GM20000 (cell line): ENCODE data around the gene VTI1A.

ENCODE experiments used
- DNase-seq: peaks from one replicate; pipeline ENCODE4 v3.0.0; 2012; ENCODE audit warnings: low spot score
- TF ChIP-seq, protein P1 (sequence below): IDR thresholded peaks from 2 replicates; pipeline ENCODE4 v1.5.1; 2012; ENCODE audit warnings: mild to moderate bottlenecking, control low read depth; ENCODE audit errors: extremely low read depth, missing control alignments

Gene VTI1A

GRCh38 chr10:112774210-112774609 is 327.2 kb downstream of the VTI1A start:
- no peak for DNase-seq
- TF ChIP-seq, protein P1, sequence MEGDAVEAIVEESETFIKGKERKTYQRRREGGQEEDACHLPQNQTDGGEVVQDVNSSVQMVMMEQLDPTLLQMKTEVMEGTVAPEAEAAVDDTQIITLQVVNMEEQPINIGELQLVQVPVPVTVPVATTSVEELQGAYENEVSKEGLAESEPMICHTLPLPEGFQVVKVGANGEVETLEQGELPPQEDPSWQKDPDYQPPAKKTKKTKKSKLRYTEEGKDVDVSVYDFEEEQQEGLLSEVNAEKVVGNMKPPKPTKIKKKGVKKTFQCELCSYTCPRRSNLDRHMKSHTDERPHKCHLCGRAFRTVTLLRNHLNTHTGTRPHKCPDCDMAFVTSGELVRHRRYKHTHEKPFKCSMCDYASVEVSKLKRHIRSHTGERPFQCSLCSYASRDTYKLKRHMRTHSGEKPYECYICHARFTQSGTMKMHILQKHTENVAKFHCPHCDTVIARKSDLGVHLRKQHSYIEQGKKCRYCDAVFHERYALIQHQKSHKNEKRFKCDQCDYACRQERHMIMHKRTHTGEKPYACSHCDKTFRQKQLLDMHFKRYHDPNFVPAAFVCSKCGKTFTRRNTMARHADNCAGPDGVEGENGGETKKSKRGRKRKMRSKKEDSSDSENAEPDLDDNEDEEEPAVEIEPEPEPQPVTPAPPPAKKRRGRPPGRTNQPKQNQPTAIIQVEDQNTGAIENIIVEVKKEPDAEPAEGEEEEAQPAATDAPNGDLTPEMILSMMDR, result no peak

DNA sequence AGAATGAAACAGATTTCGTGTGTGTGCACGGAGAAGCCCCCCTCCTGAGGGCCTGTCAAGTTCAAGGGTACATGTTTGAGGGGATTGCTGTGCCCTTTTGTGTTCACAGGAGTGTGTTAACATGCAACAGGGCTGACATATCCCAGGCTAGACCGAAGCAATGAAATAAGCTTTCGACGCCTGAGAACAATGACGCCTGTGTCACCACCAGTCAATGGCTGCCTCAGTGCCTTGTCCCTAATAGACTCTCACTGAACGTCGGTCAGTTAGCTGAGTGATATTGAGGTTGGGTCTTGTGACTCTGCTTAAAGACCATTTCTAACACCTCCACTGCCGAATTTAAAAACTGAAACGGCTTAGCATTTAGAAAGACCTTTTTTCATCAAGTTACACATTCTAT is 327.8 kb downstream of the VTI1A start:
- TF ChIP-seq, protein P1, result no peak
- no peak for DNase-seq

DNA sequence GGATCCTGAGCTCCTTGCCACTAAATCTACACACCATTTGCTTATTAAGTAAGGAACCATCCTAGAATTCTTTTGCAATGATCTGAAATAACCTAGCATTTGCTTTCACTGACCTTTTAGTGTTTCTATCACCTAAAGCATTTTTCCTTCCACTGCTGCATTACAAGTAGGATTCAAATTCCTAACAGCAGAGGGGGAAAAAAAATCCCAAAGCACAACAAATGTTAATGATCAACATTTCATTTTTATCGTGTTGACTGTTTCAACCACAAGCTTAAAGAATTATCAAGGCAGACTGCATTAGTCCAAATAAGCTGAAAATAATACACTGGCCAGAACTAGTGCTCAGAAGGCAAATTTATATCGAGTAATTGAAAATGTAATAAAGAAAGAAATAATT is 328.4 kb downstream of the VTI1A start:
- no peak for DNase-seq
- TF ChIP-seq, protein P1, result no peak

- TF ChIP-seq, protein P1, result no peak
- DNase-seq, result no peak
Observed at GRCh38 chr10:112775892-112776674, 329.1 kb downstream of the VTI1A start.

DNA sequence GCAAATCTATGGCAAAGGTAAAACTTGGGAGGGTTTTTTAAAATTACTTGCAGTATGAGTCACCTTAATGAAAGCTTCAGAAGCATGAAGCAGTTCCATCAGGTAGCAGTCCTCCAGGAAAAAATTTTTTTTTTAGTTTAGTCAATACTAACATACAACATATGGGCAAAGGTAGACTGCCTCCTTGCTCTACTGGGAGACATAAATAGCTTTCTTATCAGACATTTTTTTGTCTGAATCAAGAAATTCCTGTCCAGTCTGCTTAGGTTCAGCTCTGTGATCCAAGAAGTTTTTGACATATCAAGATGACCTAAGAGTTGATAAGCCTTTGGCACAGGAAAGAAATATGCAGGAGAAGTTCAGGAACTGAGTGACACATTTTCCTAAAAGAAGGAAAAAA is 331.6 kb downstream of the VTI1A start:
- TF ChIP-seq, protein P1, result no peak
- no peak for DNase-seq

GRCh38 chr10:112779025-112779770 is 332.2 kb downstream of the VTI1A start:
- no peak for DNase-seq
- TF ChIP-seq, protein P1, result no peak

- no peak for DNase-seq
- TF ChIP-seq, protein P1, result no peak
Observed at GRCh38 chr10:112782200-112782907, 335.3 kb downstream of the VTI1A start.
